HG03196 (cell line): ENCODE results near the gene RHAG.

ENCODE experiments used
- ATAC-seq: cut with Tn5 transposase; IDR thresholded peaks from one replicate; pipeline ENCODE4 v1.9.1; 2021; ENCODE audit not compliant: unreplicated experiment

Gene RHAG

GRCh38 chr6:49565261-49565660 is 71.4 kb downstream of the RHAG start:
- ATAC-seq = no peak

- no peak for ATAC-seq
Observed at GRCh38 chr6:49564552-49564951, 72.1 kb downstream of the RHAG start.

DNA sequence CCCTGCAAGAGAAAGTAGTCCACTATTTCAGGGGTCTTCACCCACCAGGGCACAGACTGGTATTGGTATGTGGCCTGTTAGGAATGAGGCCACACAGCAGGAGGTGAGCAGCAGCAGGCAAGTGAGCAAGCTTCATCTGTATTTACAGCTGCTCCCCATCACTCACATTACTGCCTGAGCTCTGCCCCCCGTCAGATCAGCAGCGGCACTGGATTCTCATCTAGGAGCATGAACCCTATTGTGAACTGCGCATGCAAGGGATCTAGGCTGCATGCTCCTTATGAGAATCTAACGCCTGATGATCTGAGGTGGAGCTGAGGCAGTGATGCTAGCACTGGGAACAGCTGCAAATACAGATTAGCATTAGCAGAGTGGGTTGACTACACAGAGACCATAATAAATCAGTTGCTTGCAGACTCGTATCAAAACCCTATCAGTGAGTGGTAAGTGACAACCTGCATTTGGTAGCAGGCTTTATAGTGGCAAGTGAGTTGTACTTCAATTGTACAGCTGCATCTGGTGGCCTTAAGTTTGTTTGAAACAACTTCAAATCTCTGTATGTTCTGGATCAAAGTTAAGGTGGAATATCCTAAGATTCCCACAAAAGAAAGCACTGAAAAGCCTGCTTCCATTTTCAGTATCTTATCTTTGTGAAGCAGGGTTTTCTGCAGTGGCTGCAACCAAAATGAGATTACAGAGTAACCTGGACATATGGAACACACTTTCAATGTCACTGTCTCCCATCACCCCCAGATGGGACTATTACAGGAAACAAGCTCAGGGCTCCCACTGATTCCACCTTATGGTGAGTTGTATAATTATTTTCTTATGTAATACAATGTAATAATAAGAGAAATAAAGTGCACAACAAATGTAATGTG is 73.4 kb downstream of the RHAG start:
- ATAC-seq = no peak

DNA sequence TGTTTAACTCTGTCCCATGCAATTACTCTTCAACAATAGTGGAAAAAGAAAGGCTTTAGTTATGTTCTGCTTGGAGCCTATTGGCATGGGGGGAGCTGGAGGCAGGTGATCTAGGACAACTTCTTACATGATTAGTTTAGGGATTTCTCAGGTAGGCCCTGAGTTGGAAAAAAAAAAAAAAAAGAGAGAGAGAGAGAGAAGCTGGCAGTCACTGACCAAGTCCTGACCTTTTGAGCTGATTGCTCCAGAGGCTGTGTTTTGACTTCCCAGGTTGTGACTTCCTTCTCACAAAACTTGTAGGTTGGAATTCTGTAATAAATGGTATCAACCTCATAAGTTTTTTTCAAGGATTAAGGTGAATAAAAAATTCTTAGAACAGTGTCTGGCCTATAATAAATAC is 78.4 kb downstream of the RHAG start:
- ATAC-seq = no peak

- no peak for ATAC-seq
Observed at GRCh38 chr6:49557177-49557576, 79.5 kb downstream of the RHAG start.

GRCh38 chr6:49556429-49556837 is 80.2 kb downstream of the RHAG start:
- no peak for ATAC-seq

DNA sequence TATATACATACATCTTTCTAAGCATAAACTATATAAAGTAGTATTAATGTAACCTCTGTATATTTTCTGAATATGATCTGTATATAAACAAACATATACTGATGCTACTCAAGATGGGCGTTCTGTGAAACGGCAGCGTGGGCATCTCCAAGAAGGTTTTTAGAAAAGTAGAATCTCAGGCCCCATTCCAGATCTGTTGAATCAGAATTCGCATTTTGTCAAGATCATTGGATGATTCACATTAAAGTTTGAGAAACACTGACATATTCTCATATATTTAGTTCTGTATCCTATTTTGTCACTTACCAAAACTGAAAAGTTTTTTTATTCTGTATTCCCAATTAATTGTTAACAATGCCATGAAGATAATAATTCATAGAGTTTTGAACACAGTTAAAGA is 80.7 kb downstream of the RHAG start:
- no peak for ATAC-seq
